Measurements from ENCODE around the gene HBE1. TPM values are rescaled to one million over a fixed set of nuclear protein-coding genes. Genes with fewer than 3 reads are reported as not detected.

Gene HBE1
- total and polyA plus RNA-seq, 4 donors: not detected

GRCh38 chr11:5280582-5281102 lies 10.9 kb upstream of the HBE1 start:
- DNase-seq: peak; percentile 80 to 86
- peak; percentile 73 for ATAC-seq (ENCODE audit: low FRiP score)
- Histone ChIP-seq H3K4me3 (ENCODE audit: low read length in 2 of 2) (no peak overlapping the region), H3K27ac (ENCODE audit: low read depth in 1 of 2, low read length in 2 of 2) (no peak overlapping the region), H3K9me3 (ENCODE audit: control insufficient read depth, low read length) (no peaks in the 10 kb centered on the region), H3K27me3 (ENCODE audit: control insufficient read depth in 1 of 2, insufficient read depth in 2 of 2, low read length in 1 of 2) (no peaks in the 10 kb centered on the region), H3K36me3 (ENCODE audit: control insufficient read depth in 1 of 2, insufficient read depth in 2 of 2, low read length in 1 of 2) (no peaks in the 10 kb centered on the region), H3K4me1 (ENCODE audit: control insufficient read depth in 1 of 2, insufficient read depth in 2 of 2, low read length in 2 of 2) (no peaks in the 10 kb centered on the region)
- 53 to 55% methylated on average over 3 of the region's 3 CpGs for WGBS, 2 donors
- intact Hi-C loops (cut with DNase I): no loop called here

- 58 to 60% methylated on average over 4 of the region's 4 CpGs for WGBS, 2 donors
- intact Hi-C loops (cut with DNase I): no loop called here
These were observed 9.8 kb upstream of the HBE1 start for GRCh38 chr11:5279471-5280090.

GRCh38 chr11:5277807-5278382 lies 8.2 kb upstream of the HBE1 start:
- no peaks in the 10 kb centered on the region for H3K9me3 ChIP-seq (ENCODE audit: control insufficient read depth, low read length)
- WGBS, 2 donors: 45 to 49% methylated on average over 1 of the region's 1 CpG
- H3K27me3 ChIP-seq (ENCODE audit: control insufficient read depth in 1 of 2, insufficient read depth in 2 of 2, low read length in 1 of 2): no peaks in the 10 kb centered on the region
- no peaks in the 10 kb centered on the region for H3K36me3 ChIP-seq (ENCODE audit: control insufficient read depth in 1 of 2, insufficient read depth in 2 of 2, low read length in 1 of 2)
- no peak overlapping the region for H3K4me3 ChIP-seq (ENCODE audit: low read length in 2 of 2)
- intact Hi-C loops (cut with DNase I): no loop called here
- no peaks in the 10 kb centered on the region for H3K4me1 ChIP-seq (ENCODE audit: control insufficient read depth in 1 of 2, insufficient read depth in 2 of 2, low read length in 2 of 2)
- ATAC-seq (ENCODE audit: low FRiP score) (no peak), DNase-seq (no peak)
- H3K27ac ChIP-seq (ENCODE audit: low read depth in 1 of 2, low read length in 2 of 2): no peak overlapping the region

More at GRCh38 chr11:5279471-5280090, 9.8 kb upstream of the HBE1 start:
- no peaks in the 10 kb centered on the region for H3K27me3 ChIP-seq (ENCODE audit: control insufficient read depth in 1 of 2, insufficient read depth in 2 of 2, low read length in 1 of 2)
- ATAC-seq (ENCODE audit: low FRiP score) (no peak), DNase-seq (no peak)
- no peaks in the 10 kb centered on the region for H3K4me1 ChIP-seq (ENCODE audit: control insufficient read depth in 1 of 2, insufficient read depth in 2 of 2, low read length in 2 of 2)
- H3K27ac ChIP-seq (ENCODE audit: low read depth in 1 of 2, low read length in 2 of 2): no peak overlapping the region
- H3K36me3 ChIP-seq (ENCODE audit: control insufficient read depth in 1 of 2, insufficient read depth in 2 of 2, low read length in 1 of 2): no peaks in the 10 kb centered on the region
- no peaks in the 10 kb centered on the region for H3K9me3 ChIP-seq (ENCODE audit: control insufficient read depth, low read length)
- no peak overlapping the region for H3K4me3 ChIP-seq (ENCODE audit: low read length in 2 of 2)

GRCh38 chr11:5276697-5277096 lies 7.0 kb upstream of the HBE1 start:
- no peaks in the 10 kb centered on the region for H3K9me3 ChIP-seq (ENCODE audit: control insufficient read depth, low read length)
- intact Hi-C loops (cut with DNase I): no loop called here
- H3K27me3 ChIP-seq (ENCODE audit: control insufficient read depth in 1 of 2, insufficient read depth in 2 of 2, low read length in 1 of 2): no peaks in the 10 kb centered on the region
- no peak overlapping the region for H3K4me3 ChIP-seq (ENCODE audit: low read length in 2 of 2)
- no peak overlapping the region for H3K27ac ChIP-seq (ENCODE audit: low read depth in 1 of 2, low read length in 2 of 2)
- 85% methylated on average over 2 of the region's 2 CpGs for WGBS, 2 donors
- ATAC-seq (ENCODE audit: low FRiP score): no peak
- no peaks in the 10 kb centered on the region for H3K4me1 ChIP-seq (ENCODE audit: control insufficient read depth in 1 of 2, insufficient read depth in 2 of 2, low read length in 2 of 2)
- no peaks in the 10 kb centered on the region for H3K36me3 ChIP-seq (ENCODE audit: control insufficient read depth in 1 of 2, insufficient read depth in 2 of 2, low read length in 1 of 2)
- DNase-seq: no peak

GRCh38 chr11:5275369-5276110 lies 5.8 kb upstream of the HBE1 start:
- intact Hi-C loops (cut with DNase I): no loop called here
- Histone ChIP-seq H3K4me1 (ENCODE audit: control insufficient read depth in 1 of 2, insufficient read depth in 2 of 2, low read length in 2 of 2) (no peaks in the 10 kb centered on the region), H3K27ac (ENCODE audit: low read depth in 1 of 2, low read length in 2 of 2) (no peak overlapping the region), H3K27me3 (ENCODE audit: control insufficient read depth in 1 of 2, insufficient read depth in 2 of 2, low read length in 1 of 2) (no peaks in the 10 kb centered on the region), H3K36me3 (ENCODE audit: control insufficient read depth in 1 of 2, insufficient read depth in 2 of 2, low read length in 1 of 2) (no peaks in the 10 kb centered on the region), H3K9me3 (ENCODE audit: control insufficient read depth, low read length) (no peaks in the 10 kb centered on the region), H3K4me3 (ENCODE audit: low read length in 2 of 2) (no peak overlapping the region)
- DNase-seq (no peak), ATAC-seq (ENCODE audit: low FRiP score) (no peak)
- WGBS, 2 donors: 63 to 67% methylated on average over 6 of the region's 6 CpGs

GRCh38 chr11:5274395-5274794 lies 4.7 kb upstream of the HBE1 start:
- DNase-seq (no peak), ATAC-seq (ENCODE audit: low FRiP score) (no peak)
- Histone ChIP-seq H3K27me3 (ENCODE audit: control insufficient read depth in 1 of 2, insufficient read depth in 2 of 2, low read length in 1 of 2) (peaks cover 0 to 3% of the 10 kb centered on the region in 2 donors), H3K9me3 (ENCODE audit: control insufficient read depth, low read length) (no peaks in the 10 kb centered on the region), H3K4me1 (ENCODE audit: control insufficient read depth in 1 of 2, insufficient read depth in 2 of 2, low read length in 2 of 2) (no peaks in the 10 kb centered on the region), H3K36me3 (ENCODE audit: control insufficient read depth in 1 of 2, insufficient read depth in 2 of 2, low read length in 1 of 2) (no peaks in the 10 kb centered on the region), H3K4me3 (ENCODE audit: low read length in 2 of 2) (no peak overlapping the region), H3K27ac (ENCODE audit: low read depth in 1 of 2, low read length in 2 of 2) (no peak overlapping the region)
- WGBS, 2 donors: 74 to 75% methylated on average over 5 of the region's 5 CpGs
- intact Hi-C loops (cut with DNase I): no loop called here

GRCh38 chr11:5272395-5273017 lies 2.8 kb upstream of the HBE1 start:
- Histone ChIP-seq H3K27ac (ENCODE audit: low read depth in 1 of 2, low read length in 2 of 2) (no peak overlapping the region), H3K27me3 (ENCODE audit: control insufficient read depth in 1 of 2, insufficient read depth in 2 of 2, low read length in 1 of 2) (peaks cover 0 to 3% of the 10 kb centered on the region in 2 donors), H3K4me1 (ENCODE audit: control insufficient read depth in 1 of 2, insufficient read depth in 2 of 2, low read length in 2 of 2) (no peaks in the 10 kb centered on the region), H3K9me3 (ENCODE audit: control insufficient read depth, low read length) (no peaks in the 10 kb centered on the region), H3K36me3 (ENCODE audit: control insufficient read depth in 1 of 2, insufficient read depth in 2 of 2, low read length in 1 of 2) (no peaks in the 10 kb centered on the region), H3K4me3 (ENCODE audit: low read length in 2 of 2) (no peak overlapping the region)
- no peak for ATAC-seq (ENCODE audit: low FRiP score)
- intact Hi-C loops (cut with DNase I): no loop called here
- WGBS, 2 donors: 65 to 66% methylated on average over 4 of the region's 4 CpGs
- DNase-seq: no peak

- no peak overlapping the region for H3K4me3 ChIP-seq (ENCODE audit: low read length in 2 of 2)
- no peaks in the 10 kb centered on the region for H3K4me1 ChIP-seq (ENCODE audit: control insufficient read depth in 1 of 2, insufficient read depth in 2 of 2, low read length in 2 of 2)
- H3K27ac ChIP-seq (ENCODE audit: low read depth in 1 of 2, low read length in 2 of 2): no peak overlapping the region
- intact Hi-C loops (cut with DNase I): no loop called here
- H3K9me3 ChIP-seq (ENCODE audit: control insufficient read depth, low read length): no peaks in the 10 kb centered on the region
- H3K27me3 ChIP-seq (ENCODE audit: control insufficient read depth in 1 of 2, insufficient read depth in 2 of 2, low read length in 1 of 2): peaks cover 0 to 3% of the 10 kb centered on the region in 2 donors
- H3K36me3 ChIP-seq (ENCODE audit: control insufficient read depth in 1 of 2, insufficient read depth in 2 of 2, low read length in 1 of 2): no peaks in the 10 kb centered on the region
- 87 to 90% methylated on average over 2 of the region's 2 CpGs for WGBS, 2 donors
- ATAC-seq (ENCODE audit: low FRiP score) (no peak), DNase-seq (no peak)
These were observed 2.6 kb downstream of the HBE1 start for GRCh38 chr11:5267033-5267563.

All from aorta (tissue), 5 donors.